OCI-LY7 (cell line): ENCODE results near the gene CHST11. TPM values are rescaled to one million over a fixed set of nuclear protein-coding genes. Genes with fewer than 3 reads are reported as not detected.
A peak's percentile ranks its signal among the peaks of the same experiment; 100 is the strongest.

Source experiments
- BruUV-seq: library from RNA; stranded (reverse); fragments of 400-500 nt; replicated peaks from 2 replicates; lab custom pipeline; 2021; lab: Mats Ljungman, UMichigan
- CTCF ChIA-PET: fragments of 300-600 bp; sonication (Branson Sonifier 250); formaldehyde crosslinking; loops from one replicate; lab custom pipeline; 2022; ENCODE audit warnings: antibody characterized with exemption; ENCODE audit not compliant: unreplicated experiment; lab: Charles Lee
- POLR2A ChIA-PET: fragments of 300-600 bp; sonication (Branson Sonifier 250); formaldehyde crosslinking; loops from one replicate; lab custom pipeline; 2022; ENCODE audit warnings: antibody characterized with exemption; lab: Charles Lee
- DNase-seq: peaks from one replicate; pipeline ENCODE4 v3.0.0-alpha.2; 2015; ENCODE audit warnings: low spot score
- H2AFZ ChIP-seq: fragments of 200-600 bp; sonication (generic), shearing (Covaris generic); 2 replicates; pipeline ENCODE4 v1.6.1; 2014; ENCODE audit warnings: mild to moderate bottlenecking, antibody characterized with exemption, low read length, moderate library complexity
- H3K27ac ChIP-seq: fragments of 200-600 bp; sonication (generic); 2 replicates; pipeline ENCODE4 v1.5.1; 2014; ENCODE audit warnings: mixed run types, low read depth, mild to moderate bottlenecking, moderate library complexity, low read length, inconsistent platforms; ENCODE audit not compliant: poor library complexity, severe bottlenecking
- H3K36me3 ChIP-seq: fragments of 200-600 bp; sonication (generic); 2 replicates; pipeline ENCODE4 v1.6.1; 2014; ENCODE audit warnings: mild to moderate bottlenecking, antibody characterized with exemption, low read length, moderate library complexity, mixed read lengths; ENCODE audit not compliant: insufficient read depth
- H3K4me1 ChIP-seq: fragments of 200-600 bp; sonication (generic); 2 replicates; pipeline ENCODE4 v1.5.1; 2014; ENCODE audit warnings: mild to moderate bottlenecking, low read length; ENCODE audit not compliant: insufficient read depth, poor library complexity, severe bottlenecking
- H3K4me2 ChIP-seq: fragments of 200-600 bp; sonication (generic); 2 replicates; pipeline ENCODE4 v1.6.1; 2014; ENCODE audit warnings: mild to moderate bottlenecking, low read length
- H3K4me3 ChIP-seq: fragments of 200-600 bp; sonication (generic); 2 replicates; pipeline ENCODE4 v1.5.1; 2014; ENCODE audit warnings: mild to moderate bottlenecking, low read depth, low read length; ENCODE audit not compliant: poor library complexity, severe bottlenecking
- H3K79me2 ChIP-seq: fragments of 200-600 bp; sonication (generic); 2 replicates; pipeline ENCODE4 v1.6.1; 2016; ENCODE audit warnings: low read depth, mild to moderate bottlenecking, low read length, moderate library complexity, mixed read lengths; ENCODE audit not compliant: insufficient read depth
- H3K9me2 ChIP-seq: fragments of 200-600 bp; sonication (generic); 2 replicates; pipeline ENCODE4 v1.6.1; 2016; ENCODE audit warnings: mild to moderate bottlenecking, low read length, mixed read lengths; ENCODE audit not compliant: insufficient read depth
- H3K9me3 ChIP-seq: fragments of 200-600 bp; sonication (generic); 2 replicates; pipeline ENCODE4 v1.6.1; 2014; ENCODE audit warnings: mild to moderate bottlenecking, mixed run types, low read length, mixed read lengths
- H4K20me1 ChIP-seq: fragments of 200-600 bp; sonication (generic); 2 replicates; pipeline ENCODE4 v1.6.1; 2014; ENCODE audit warnings: mild to moderate bottlenecking, antibody characterized with exemption, low read length, moderate library complexity, mixed read lengths; ENCODE audit not compliant: insufficient read depth
- CTCF ChIP-seq: fragments of 200-600 bp; sonication (generic); conservative IDR thresholded peaks from 2 replicates; pipeline ENCODE4 v1.5.1; 2014; ENCODE audit warnings: mild to moderate bottlenecking, antibody characterized with exemption, low read length, moderate library complexity, mixed read lengths
- EZH2phosphoT487 ChIP-seq: fragments of 200-600 bp; sonication (generic); IDR thresholded peaks from 2 replicates; pipeline ENCODE4 v1.6.1; 2018; ENCODE audit warnings: low read depth, borderline replicate concordance, mild to moderate bottlenecking, mixed run types, antibody characterized with exemption, low read length, moderate library complexity, mixed read lengths
- intact Hi-C: fragments of 100-400 bp; cut with micrococcal nuclease; formaldehyde crosslinking; loops from one replicate; pipeline ENCODE4 v1.10.0; 2022; ENCODE audit not compliant: unreplicated experiment
- total RNA-seq, 2 experiments: library from RNA; depleted of rRNA in 1 of 2; stranded (reverse); fragments of >200 nt in 1 of 2; shearing (Covaris generic) in 1 of 2; gene quantifications; 2 replicates each; pipeline ENCODE4 v1.2.3, GENCODE V29; 2014 to 2022

The CHST11 gene
- total RNA-seq, 2 experiments from 2014 or later: 15.2 to 41.6 TPM

- Histone ChIP-seq H3K4me1 (peaks cover 94% of the 10 kb centered on the region), H3K4me2 (peak overlapping the region; percentile 92), H3K27ac (peak overlapping the region; percentile 68), H3K36me3 (peaks cover 9% of the 10 kb centered on the region), H3K9me2 (no peaks in the 10 kb centered on the region), H2AFZ (no peak overlapping the region), H3K79me2 (peaks cover 86% of the 10 kb centered on the region; the same call in 1 of the 2 replicates), H3K4me3 (peak overlapping the region; percentile 51), H4K20me1 (no peaks in the 10 kb centered on the region), H3K9me3 (no peaks in the 10 kb centered on the region; the same call in 1 of the 2 replicates)
- no TSS peak for BruUV-seq
- ChIA-PET POLR2A (interaction anchor here (1.2 to 1.3 kb wide), 2 partner anchors 13 to 76 kb away, joined by 3 to 4 read pairs; no protein-coding TSS in a partner anchor), CTCF (no interaction called here)
- peak; percentile 71 for DNase-seq
- intact Hi-C loops: no loop called here
- TF ChIP-seq EZH2phosphoT487 (no peak), CTCF (no peak)
Measured at GRCh38 chr12:104505095-104505818, 48.5 kb downstream of the CHST11 start.

- H2AFZ ChIP-seq: no peak overlapping the region
- H3K4me3 ChIP-seq: no peak overlapping the region
- no peak for DNase-seq
- H3K4me1 ChIP-seq: peaks cover 92% of the 10 kb centered on the region
- no peak for TF ChIP-seq EZH2phosphoT487
- no peak for TF ChIP-seq CTCF
- ChIA-PET POLR2A (interaction anchor here (1.2 kb wide), 1 partner anchor 15 kb away, joined by 3 read pairs; no protein-coding TSS in a partner anchor), CTCF (no interaction called here)
- H3K4me2 ChIP-seq: peak overlapping the region; percentile 92
- intact Hi-C loops: no loop called here
- H3K9me2 ChIP-seq: no peaks in the 10 kb centered on the region
- no peak overlapping the region for H3K27ac ChIP-seq
- H3K36me3 ChIP-seq: peaks cover 9% of the 10 kb centered on the region
- no peaks in the 10 kb centered on the region for H4K20me1 ChIP-seq
- H3K9me3 ChIP-seq: no peaks in the 10 kb centered on the region; the same call in 1 of the 2 replicates
- no TSS peak for BruUV-seq
- peaks cover 85% of the 10 kb centered on the region; the same call in 1 of the 2 replicates for H3K79me2 ChIP-seq
Measured at GRCh38 chr12:104506676-104507401, 50.1 kb downstream of the CHST11 start.
